BE2C (cell line): ENCODE results near the gene DCAF15.
"Not testable (repeated sequence)": the region's sequence is repeated elsewhere in the genome, so short reads cannot be mapped to it uniquely, and the experiment has no call there.

ENCODE experiments used
- DNase-seq: peaks from one replicate; pipeline ENCODE4 v3.0.0-alpha.2; 2020
- H3K27me3 ChIP-seq: fragments of 250-450 bp; sonication (Bioruptor Pico); 2 replicates; pipeline ENCODE4 v1.5.1; 2020; ENCODE audit warnings: mild to moderate bottlenecking
- H3K36me3 ChIP-seq: fragments of 250-450 bp; sonication (Bioruptor Pico); 2 replicates; pipeline ENCODE4 v1.5.1; 2020; ENCODE audit warnings: mild to moderate bottlenecking
- H3K4me1 ChIP-seq: fragments of 250-450 bp; sonication (Bioruptor Pico); 2 replicates; pipeline ENCODE4 v1.5.1; 2020
- H3K4me3 ChIP-seq: 2 replicates; pipeline ENCODE4 v1.5.1; 2011; ENCODE audit warnings: low read depth, low read length
- H3K9me3 ChIP-seq: fragments of 250-450 bp; sonication (Bioruptor Pico); 2 replicates; pipeline ENCODE4 v1.5.1; 2020
- CTCF ChIP-seq: IDR thresholded peaks from 2 replicates; pipeline ENCODE4 v1.5.1; 2012; ENCODE audit warnings: mild to moderate bottlenecking, low read depth, low read length

The DCAF15 gene

GRCh38 chr19:13920524-13920923, 31.8 kb upstream of the DCAF15 start:
- H3K36me3 ChIP-seq: peaks cover 13% of the 10 kb centered on the region
- H3K4me3 ChIP-seq: no peak overlapping the region
- H3K4me1 ChIP-seq: no peaks in the 10 kb centered on the region
- no peak for DNase-seq
- H3K9me3 ChIP-seq: 0 out of 2 replicates have a peak, but pooled peaks cover 4% of the 10 kb centered on the region
- TF ChIP-seq CTCF: no peak
- no peaks in the 10 kb centered on the region for H3K27me3 ChIP-seq

- H3K9me3 ChIP-seq: 0 out of 2 replicates have a peak, but pooled peaks cover 4% of the 10 kb centered on the region
- peaks cover 10% of the 10 kb centered on the region for H3K36me3 ChIP-seq
- H3K4me3 ChIP-seq: no peak overlapping the region
- peak; percentile 64 for DNase-seq
- no peak for TF ChIP-seq CTCF
- no peaks in the 10 kb centered on the region for H3K4me1 ChIP-seq
- H3K27me3 ChIP-seq: no peaks in the 10 kb centered on the region
Measured at GRCh38 chr19:13920940-13921747, 31.2 kb upstream of the DCAF15 start.

- not testable (repeated sequence) for DNase-seq, H3K36me3 ChIP-seq, H3K9me3 ChIP-seq, H3K27me3 ChIP-seq, H3K4me1 ChIP-seq, H3K4me3 ChIP-seq
Measured at GRCh38 chr19:13922118-13922517, 30.2 kb upstream of the DCAF15 start.

GRCh38 chr19:13923194-13923987, 28.9 kb upstream of the DCAF15 start:
- no peak for TF ChIP-seq CTCF
- Histone ChIP-seq H3K36me3 (peaks cover 9% of the 10 kb centered on the region), H3K4me1 (no peaks in the 10 kb centered on the region), H3K4me3 (no peak overlapping the region), H3K27me3 (no peaks in the 10 kb centered on the region), H3K9me3 (0 out of 2 replicates have a peak, but pooled peaks cover 4% of the 10 kb centered on the region)
- DNase-seq: no peak

GRCh38 chr19:13926010-13926409, 26.3 kb upstream of the DCAF15 start:
- TF ChIP-seq CTCF: no peak
- Histone ChIP-seq H3K27me3 (no peaks in the 10 kb centered on the region), H3K36me3 (peaks cover 3% of the 10 kb centered on the region), H3K9me3 (0 out of 2 replicates have a peak, but pooled peaks cover under 1% of the 10 kb centered on the region), H3K4me3 (no peak overlapping the region), H3K4me1 (no peaks in the 10 kb centered on the region)
- no peak for DNase-seq

- DNase-seq: no peak
- Histone ChIP-seq H3K9me3 (no peaks in the 10 kb centered on the region), H3K27me3 (no peaks in the 10 kb centered on the region), H3K4me1 (no peaks in the 10 kb centered on the region), H3K4me3 (no peak overlapping the region), H3K36me3 (no peaks in the 10 kb centered on the region; the same call in 1 of the 2 replicates)
- TF ChIP-seq CTCF: no peak
Measured at GRCh38 chr19:13926715-13927114, 25.6 kb upstream of the DCAF15 start.
